ENCODE data around the gene GALNT2.

DNA sequence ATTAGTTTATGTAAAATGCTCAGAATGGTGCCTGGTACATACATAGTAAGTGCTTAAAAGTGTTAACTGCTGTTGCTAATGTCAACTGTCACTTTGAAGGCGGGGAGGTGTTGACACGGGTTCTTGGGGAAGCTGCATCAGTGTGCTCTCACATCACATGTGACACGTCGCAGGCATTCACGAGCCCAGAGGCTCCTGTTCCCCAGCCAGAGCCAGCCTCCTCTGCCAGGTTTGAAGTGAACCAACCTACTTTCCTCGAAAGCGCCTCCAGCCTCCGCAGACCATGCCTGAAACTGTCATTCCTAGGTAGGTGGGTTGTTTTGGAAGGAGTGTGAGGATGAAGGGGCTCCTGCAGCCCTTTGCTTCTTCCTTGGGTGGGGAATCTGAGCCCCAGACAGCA lies 13.8 kb downstream of the GALNT2 start:
- no peak for TF ChIP-seq POLR2A (IDR thresholded peaks at IDR 0.05; ENCODE audit: low read length)
- no peak for TF ChIP-seq GATA1 (IDR thresholded peaks at IDR 0.05; ENCODE audit: low read depth, low read length)
